ENCODE data around the gene OR2H1.

- TF ChIP-seq CTCF (IDR thresholded peaks at IDR 0.05; ENCODE audit: insufficient read depth, low read depth, low read length): no peak
- no peak for TF ChIP-seq EZH2 (IDR thresholded peaks at IDR 0.05; ENCODE audit: insufficient read depth, low read length)
Measured at GRCh38 chr6:29424168-29424567, 32.8 kb upstream of the OR2H1 start.

All from astrocyte (in vitro differentiated cells and primary cell).